ENCODE data around the gene YKT6.
"Not testable (repeated sequence)": the region's sequence is repeated elsewhere in the genome, so short reads cannot be mapped to it uniquely, and the experiment has no call there.

The YKT6 gene

GRCh38 chr7:44200699-44201461 is at the start of gene YKT6:
TSS of gene YKT6 (plus strand) at chr7:44200978. CDS start at chr7:44201136, 158 bp downstream.
- peak; percentile 99 for DNase-seq

- no peak for DNase-seq
Measured at GRCh38 chr7:44151956-44152355, 48.8 kb upstream of the YKT6 start.

- DNase-seq, result peak; percentile 48
Measured at GRCh38 chr7:44152971-44153947, 47.5 kb upstream of the YKT6 start.

GRCh38 chr7:44153948-44154335 is 46.8 kb upstream of the YKT6 start:
- DNase-seq, result no peak

- no peak for DNase-seq
Measured at GRCh38 chr7:44154703-44155102, 46.1 kb upstream of the YKT6 start.

GRCh38 chr7:44155191-44156185 is 45.3 kb upstream of the YKT6 start:
- DNase-seq, result no peak

GRCh38 chr7:44156453-44157010 is 44.2 kb upstream of the YKT6 start:
- no peak for DNase-seq

GRCh38 chr7:44157116-44158080 is 43.4 kb upstream of the YKT6 start:
- DNase-seq, result peak; percentile 32

GRCh38 chr7:44158096-44158872 is 42.5 kb upstream of the YKT6 start:
- DNase-seq, result peak; percentile 83

GRCh38 chr7:44158873-44159631 is 41.7 kb upstream of the YKT6 start:
- peak; percentile 39 for DNase-seq

GRCh38 chr7:44159824-44160630 is 40.8 kb upstream of the YKT6 start:
- no peak for DNase-seq

GRCh38 chr7:44161371-44161770 is 39.4 kb upstream of the YKT6 start:
- no peak for DNase-seq

- no peak for DNase-seq
Measured at GRCh38 chr7:44162179-44162578, 38.6 kb upstream of the YKT6 start.

- DNase-seq, result no peak
Measured at GRCh38 chr7:44162785-44163395, 37.9 kb upstream of the YKT6 start.

GRCh38 chr7:44163591-44163990 is 37.2 kb upstream of the YKT6 start:
- DNase-seq, result peak; percentile 85

GRCh38 chr7:44167920-44168319 is 32.9 kb upstream of the YKT6 start:
- DNase-seq, result no peak

- DNase-seq, result not testable (repeated sequence)
Measured at GRCh38 chr7:44171901-44172300, 28.9 kb upstream of the YKT6 start.

- no peak for DNase-seq
Measured at GRCh38 chr7:44172352-44172751, 28.4 kb upstream of the YKT6 start.

Measured in NCI-H69 (cell line).